Osteocyte (in vitro differentiated cells): ENCODE measurements around the gene PTS. TPM values are rescaled to one million over a fixed set of nuclear protein-coding genes. Genes with fewer than 3 reads are reported as not detected.

ENCODE experiments used
- DNase-seq: peaks from one replicate; pipeline ENCODE4 v3.0.0; 2021; ENCODE audit warnings: mixed read lengths; ENCODE audit not compliant: unreplicated experiment; ENCODE audit errors: extremely low spot score
- H3K27ac Mint-ChIP-seq: one replicate; pipeline ENCODE4 v1.8.0; 2021; ENCODE audit warnings: mild to moderate bottlenecking, mixed read lengths; ENCODE audit not compliant: unreplicated experiment
- H3K27me3 Mint-ChIP-seq: one replicate; pipeline ENCODE4 v1.8.0; 2021; ENCODE audit warnings: mixed read lengths; ENCODE audit not compliant: unreplicated experiment
- H3K36me3 Mint-ChIP-seq: one replicate; pipeline ENCODE4 v1.8.0; 2021; ENCODE audit warnings: mixed read lengths; ENCODE audit not compliant: unreplicated experiment
- H3K4me1 Mint-ChIP-seq: one replicate; pipeline ENCODE4 v1.8.0; 2021; ENCODE audit warnings: mixed read lengths; ENCODE audit not compliant: unreplicated experiment
- H3K4me3 Mint-ChIP-seq: one replicate; pipeline ENCODE4 v1.8.0; 2021; ENCODE audit warnings: mild to moderate bottlenecking, moderate library complexity, mixed read lengths; ENCODE audit not compliant: unreplicated experiment
- H3K9me3 Mint-ChIP-seq: one replicate; pipeline ENCODE4 v1.8.0; 2021; ENCODE audit warnings: mixed read lengths; ENCODE audit not compliant: unreplicated experiment
- CTCF ChIP-seq: fragments of 200-600 bp; sonication (generic); IDR thresholded peaks from 2 replicates; pipeline ENCODE4 v1.5.0; 2021; ENCODE audit warnings: antibody characterized with exemption, mild to moderate bottlenecking, moderate library complexity
- long read RNA-seq: library from polyadenylated mRNA; unstranded; transcript quantifications from one replicate; pipeline ENCODE4 v2.0.0, GENCODE V29; 2021
- total RNA-seq: library from RNA; stranded (reverse); gene quantifications from 2 replicates; pipeline ENCODE4 v1.2.1, GENCODE V29; 2021

Gene PTS
- 38.7 and 44.0 TPM in 2 replicates for total RNA-seq
- long read RNA-seq, transcript PTS-201 (6 exons, 935 nt), result major isoform, 16 of 34 reads
- long read RNA-seq, partial matches to known transcripts, result 1 of 34 reads
- long read RNA-seq, other reads (novel, unspliced or antisense), result 15 of 34 reads

- Mint-ChIP-seq H3K27me3 (no peaks in the 10 kb centered on the region), H3K9me3 (no peaks in the 10 kb centered on the region), H3K4me3 (peak within 1 kb of the TSS; percentile 76), H3K4me1 (peaks cover 36% of the 10 kb centered on the region), H3K27ac (peak within 1 kb of the TSS; percentile 98), H3K36me3 (peaks cover 27% of the 10 kb centered on the region)
- TF ChIP-seq CTCF, result no peak
- peak; percentile 95 for DNase-seq
Measured at GRCh38 chr11:112226062-112226830, at the start of gene PTS. Gene PTS, plus strand, starts transcription at chr11:112226428. Its CDS starts 16 bp downstream, at chr11:112226444.

GRCh38 chr11:112177589-112177988 is 48.6 kb upstream of the PTS start:
- Mint-ChIP-seq H3K4me1 (peaks cover 12% of the 10 kb centered on the region), H3K4me3 (no peak overlapping the region), H3K36me3 (no peaks in the 10 kb centered on the region), H3K27me3 (peaks cover 44% of the 10 kb centered on the region), H3K9me3 (no peaks in the 10 kb centered on the region), H3K27ac (no peak overlapping the region)
- no peak for TF ChIP-seq CTCF
- DNase-seq, result no peak

- no peaks in the 10 kb centered on the region for H3K36me3 Mint-ChIP-seq
- H3K4me1 Mint-ChIP-seq, result peaks cover 12% of the 10 kb centered on the region
- no peak for DNase-seq
- H3K4me3 Mint-ChIP-seq, result no peak overlapping the region
- H3K27ac Mint-ChIP-seq, result no peak overlapping the region
- H3K9me3 Mint-ChIP-seq, result no peaks in the 10 kb centered on the region
- no peak for TF ChIP-seq CTCF
- peaks cover 50% of the 10 kb centered on the region for H3K27me3 Mint-ChIP-seq
Measured at GRCh38 chr11:112178428-112178827, 47.8 kb upstream of the PTS start.

- H3K36me3 Mint-ChIP-seq, result no peaks in the 10 kb centered on the region
- H3K27ac Mint-ChIP-seq, result no peak overlapping the region
- peaks cover 12% of the 10 kb centered on the region for H3K4me1 Mint-ChIP-seq
Measured at GRCh38 chr11:112178936-112179335, 47.3 kb upstream of the PTS start.

More at GRCh38 chr11:112178936-112179335, 47.3 kb upstream of the PTS start:
- DNase-seq, result no peak
- Mint-ChIP-seq H3K4me3 (no peak overlapping the region), H3K9me3 (no peaks in the 10 kb centered on the region), H3K27me3 (peaks cover 56% of the 10 kb centered on the region)
- no peak for TF ChIP-seq CTCF
